ENCODE measurements around the gene LPGAT1.

LPGAT1 gene

DNA sequence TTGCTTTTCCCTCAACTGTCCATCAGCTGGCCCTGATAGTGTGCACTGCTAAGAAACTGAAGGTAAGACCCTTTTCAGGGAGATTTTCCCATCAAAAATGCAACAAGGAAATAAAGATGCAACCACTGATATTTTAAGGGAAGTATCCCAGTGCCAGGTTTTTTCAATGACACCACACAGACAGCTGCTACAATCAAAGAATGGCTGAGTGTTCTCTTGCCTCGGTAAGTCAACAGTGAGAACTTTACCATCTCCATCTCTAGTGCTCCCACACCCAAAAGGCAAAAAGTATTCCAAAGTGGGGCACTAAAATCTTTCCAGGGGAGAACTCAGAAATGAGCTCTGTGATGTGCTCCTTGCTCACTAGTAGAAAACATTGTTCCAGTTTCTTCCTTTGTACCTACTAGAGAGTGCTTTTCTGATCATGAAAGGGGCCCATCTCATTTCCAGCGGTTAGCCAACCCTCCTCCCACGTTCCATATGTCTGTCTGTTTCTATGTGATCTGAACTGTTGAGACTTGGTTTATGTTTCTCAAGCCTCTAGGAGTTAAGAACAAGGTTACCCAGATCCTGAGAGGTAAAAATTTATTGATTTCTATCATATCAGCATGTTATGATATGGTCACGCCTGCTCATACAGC, 87.6 kb downstream of the LPGAT1 start:
- H3K4me2 ChIP-seq (ENCODE audit: low read length), result no peak overlapping the region
- H3K27ac ChIP-seq (ENCODE audit: low read length), result no peak overlapping the region
- no peak overlapping the region for H3K4me3 ChIP-seq (ENCODE audit: low read length)
- H3K9ac ChIP-seq (ENCODE audit: low read length), result no peak overlapping the region
- no peaks in the 10 kb centered on the region for H4K20me1 ChIP-seq (ENCODE audit: insufficient read depth, low read length)
- TF ChIP-seq EZH2phosphoT487 (IDR thresholded peaks at IDR 0.05; ENCODE audit: low read depth), result no peak
- TF ChIP-seq, protein P1, sequence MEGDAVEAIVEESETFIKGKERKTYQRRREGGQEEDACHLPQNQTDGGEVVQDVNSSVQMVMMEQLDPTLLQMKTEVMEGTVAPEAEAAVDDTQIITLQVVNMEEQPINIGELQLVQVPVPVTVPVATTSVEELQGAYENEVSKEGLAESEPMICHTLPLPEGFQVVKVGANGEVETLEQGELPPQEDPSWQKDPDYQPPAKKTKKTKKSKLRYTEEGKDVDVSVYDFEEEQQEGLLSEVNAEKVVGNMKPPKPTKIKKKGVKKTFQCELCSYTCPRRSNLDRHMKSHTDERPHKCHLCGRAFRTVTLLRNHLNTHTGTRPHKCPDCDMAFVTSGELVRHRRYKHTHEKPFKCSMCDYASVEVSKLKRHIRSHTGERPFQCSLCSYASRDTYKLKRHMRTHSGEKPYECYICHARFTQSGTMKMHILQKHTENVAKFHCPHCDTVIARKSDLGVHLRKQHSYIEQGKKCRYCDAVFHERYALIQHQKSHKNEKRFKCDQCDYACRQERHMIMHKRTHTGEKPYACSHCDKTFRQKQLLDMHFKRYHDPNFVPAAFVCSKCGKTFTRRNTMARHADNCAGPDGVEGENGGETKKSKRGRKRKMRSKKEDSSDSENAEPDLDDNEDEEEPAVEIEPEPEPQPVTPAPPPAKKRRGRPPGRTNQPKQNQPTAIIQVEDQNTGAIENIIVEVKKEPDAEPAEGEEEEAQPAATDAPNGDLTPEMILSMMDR (IDR thresholded peaks at IDR 0.05; ENCODE audit: low read depth, low read length), result no peak
- no peaks in the 10 kb centered on the region for H3K27me3 ChIP-seq (ENCODE audit: low read depth, low read length)
- H3K9me3 ChIP-seq (ENCODE audit: insufficient read depth, low read length), result no peaks in the 10 kb centered on the region
- H3K4me1 ChIP-seq (ENCODE audit: low read length), result peaks cover 35% of the 10 kb centered on the region
- no peaks in the 10 kb centered on the region for H3K79me2 ChIP-seq (ENCODE audit: low read length)
- no peak overlapping the region for H2AFZ ChIP-seq (ENCODE audit: low read depth, low read length)
- H3K36me3 ChIP-seq (replicated peaks; ENCODE audit: low read depth, low read length), result peaks cover 9% of the 10 kb centered on the region

DNA sequence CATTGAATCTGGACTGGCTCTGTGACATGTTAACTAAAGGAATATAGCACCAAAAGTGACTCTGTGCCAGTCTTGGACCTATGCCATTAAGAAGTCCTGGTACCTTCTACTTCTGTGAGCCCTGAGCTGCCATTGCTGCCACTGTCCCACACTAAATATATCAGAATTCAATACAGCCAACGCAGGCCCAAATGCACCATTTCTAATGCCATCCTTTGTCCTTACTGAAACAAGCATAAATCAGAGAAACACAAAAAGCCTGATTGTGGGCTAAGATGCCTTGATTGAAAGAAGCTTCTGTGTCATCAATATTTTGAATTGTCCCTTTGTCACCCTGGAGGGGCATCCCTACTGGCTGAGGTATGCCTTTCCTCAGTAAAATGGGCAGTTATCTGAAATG, 88.3 kb downstream of the LPGAT1 start:
- Histone ChIP-seq H2AFZ (ENCODE audit: low read depth, low read length) (no peak overlapping the region), H3K79me2 (ENCODE audit: low read length) (no peaks in the 10 kb centered on the region), H4K20me1 (ENCODE audit: insufficient read depth, low read length) (no peaks in the 10 kb centered on the region), H3K9ac (ENCODE audit: low read length) (no peak overlapping the region), H3K4me1 (ENCODE audit: low read length) (peaks cover 35% of the 10 kb centered on the region), H3K4me2 (ENCODE audit: low read length) (no peak overlapping the region), H3K27ac (ENCODE audit: low read length) (no peak overlapping the region), H3K36me3 (replicated peaks; ENCODE audit: low read depth, low read length) (peaks cover 6% of the 10 kb centered on the region), H3K9me3 (ENCODE audit: insufficient read depth, low read length) (no peaks in the 10 kb centered on the region), H3K27me3 (ENCODE audit: low read depth, low read length) (no peaks in the 10 kb centered on the region), H3K4me3 (ENCODE audit: low read length) (no peak overlapping the region)
- TF ChIP-seq EZH2phosphoT487 (IDR thresholded peaks at IDR 0.05; ENCODE audit: low read depth), result no peak
- TF ChIP-seq, protein P1 (IDR thresholded peaks at IDR 0.05; ENCODE audit: low read depth, low read length), result no peak

DNA sequence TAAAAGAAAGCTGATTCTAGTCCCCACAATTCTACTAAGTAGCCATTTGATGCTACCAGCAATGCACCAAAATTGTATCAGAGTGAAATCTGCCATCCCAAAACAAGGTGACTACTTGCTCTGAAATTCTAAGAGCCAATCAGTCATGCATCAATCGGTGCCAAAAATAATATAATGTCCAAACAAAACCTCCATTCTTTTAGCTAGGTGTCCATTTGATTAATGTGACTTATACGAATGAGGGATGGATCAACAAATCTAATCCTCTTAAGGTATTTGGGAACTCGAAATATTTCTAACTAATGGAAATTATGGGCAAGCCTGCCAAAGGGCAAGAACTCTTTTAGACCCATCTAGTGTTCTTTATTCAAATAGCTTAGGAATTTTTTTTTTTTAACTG, 88.8 kb downstream of the LPGAT1 start:
- H3K27ac ChIP-seq (ENCODE audit: low read length), result no peak overlapping the region
- H3K9me3 ChIP-seq (ENCODE audit: insufficient read depth, low read length), result no peaks in the 10 kb centered on the region
- no peak for TF ChIP-seq EZH2phosphoT487 (IDR thresholded peaks at IDR 0.05; ENCODE audit: low read depth)
- TF ChIP-seq, protein P1 (IDR thresholded peaks at IDR 0.05; ENCODE audit: low read depth, low read length), result no peak
- no peak overlapping the region for H3K9ac ChIP-seq (ENCODE audit: low read length)
- peaks cover 35% of the 10 kb centered on the region for H3K4me1 ChIP-seq (ENCODE audit: low read length)
- H3K79me2 ChIP-seq (ENCODE audit: low read length), result no peaks in the 10 kb centered on the region
- no peak overlapping the region for H3K4me2 ChIP-seq (ENCODE audit: low read length)
- H2AFZ ChIP-seq (ENCODE audit: low read depth, low read length), result no peak overlapping the region
- no peaks in the 10 kb centered on the region for H3K27me3 ChIP-seq (ENCODE audit: low read depth, low read length)
- H3K4me3 ChIP-seq (ENCODE audit: low read length), result no peak overlapping the region
- H4K20me1 ChIP-seq (ENCODE audit: insufficient read depth, low read length), result no peaks in the 10 kb centered on the region
- peaks cover 5% of the 10 kb centered on the region for H3K36me3 ChIP-seq (replicated peaks; ENCODE audit: low read depth, low read length)

DNA sequence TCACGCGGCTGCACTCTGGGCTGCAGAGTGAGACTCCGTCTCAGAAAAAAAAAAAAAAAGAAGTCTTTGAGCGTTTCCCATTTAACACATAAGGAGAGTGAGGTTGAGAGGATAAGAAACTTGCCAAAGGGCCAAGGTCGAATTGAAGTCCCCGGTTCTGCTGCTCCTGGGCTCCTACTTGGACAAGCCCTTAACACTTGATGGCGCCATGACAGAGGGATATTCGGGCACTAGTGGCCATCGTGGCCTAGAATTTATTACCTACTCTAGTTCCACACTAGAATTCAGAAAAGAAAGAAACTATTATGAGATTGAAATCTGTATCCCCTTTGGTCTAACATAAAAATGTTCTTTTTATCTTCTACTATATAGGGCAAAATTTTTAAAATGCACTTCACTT, 89.4 kb downstream of the LPGAT1 start:
- H4K20me1 ChIP-seq (ENCODE audit: insufficient read depth, low read length), result no peaks in the 10 kb centered on the region
- no peak overlapping the region for H3K27ac ChIP-seq (ENCODE audit: low read length)
- H3K4me2 ChIP-seq (ENCODE audit: low read length), result no peak overlapping the region
- H3K4me3 ChIP-seq (ENCODE audit: low read length), result no peak overlapping the region
- H3K9ac ChIP-seq (ENCODE audit: low read length), result no peak overlapping the region
- H3K4me1 ChIP-seq (ENCODE audit: low read length), result peaks cover 28% of the 10 kb centered on the region
- no peaks in the 10 kb centered on the region for H3K79me2 ChIP-seq (ENCODE audit: low read length)
- no peaks in the 10 kb centered on the region for H3K27me3 ChIP-seq (ENCODE audit: low read depth, low read length)
- H3K9me3 ChIP-seq (ENCODE audit: insufficient read depth, low read length), result no peaks in the 10 kb centered on the region
- no peak overlapping the region for H2AFZ ChIP-seq (ENCODE audit: low read depth, low read length)
- TF ChIP-seq EZH2phosphoT487 (IDR thresholded peaks at IDR 0.05; ENCODE audit: low read depth), result no peak
- TF ChIP-seq, protein P1 (IDR thresholded peaks at IDR 0.05; ENCODE audit: low read depth, low read length), result no peak
- peaks cover 3% of the 10 kb centered on the region for H3K36me3 ChIP-seq (replicated peaks; ENCODE audit: low read depth, low read length)

Measured in OCI-LY3 (cell line).